Muscle of arm (tissue), 14 donors: ENCODE results near the gene FBLN7. TPM values are rescaled to one million over a fixed set of nuclear protein-coding genes. Genes with fewer than 3 reads are reported as not detected.
"Not testable (repeated sequence)": the region's sequence is repeated elsewhere in the genome, so short reads cannot be mapped to it uniquely, and the experiment has no call there.

Source experiments
- DNase-seq: peaks from one replicate; pipeline ENCODE4 v3.0.0-alpha.2; 2013
- long read RNA-seq, 11 donors: transcript quantifications; one replicate each; lab custom pipeline, GENCODE V29; 2026
- polyA plus RNA-seq, 12 donors: library from polyadenylated mRNA; unstranded; fragments of 120-200 nt; gene quantifications; one replicate each; pipeline ENCODE4 v1.2.1, GENCODE V29; 2013; ENCODE audit not compliant: insufficient read length in 12 of 12

Gene FBLN7
- polyA plus RNA-seq: 10 to 100 TPM in 6 of 12 donors, 1 to 10 TPM in 5, not detected in 1; 7.4 to 12.8 (median 10.6) TPM
- long read RNA-seq, donor 1: 0 reads
- long read RNA-seq, donor 2, partial matches to known transcripts: 0 of 2 reads
- long read RNA-seq, donor 2, other reads (novel, unspliced or antisense): 0 of 2 reads
- long read RNA-seq, donor 3, partial matches to known transcripts: 0 of 1 reads
- long read RNA-seq, donor 3, other reads (novel, unspliced or antisense): 0 of 1 reads
- long read RNA-seq, donor 4: 0 reads
- long read RNA-seq, donor 5: 0 reads
- long read RNA-seq, donor 6: 0 reads
- long read RNA-seq, donor 7, partial matches to known transcripts: 0 of 1 reads
- long read RNA-seq, donor 7, other reads (novel, unspliced or antisense): 0 of 1 reads
- long read RNA-seq, donor 8, partial matches to known transcripts: 0 of 1 reads
- long read RNA-seq, donor 8, other reads (novel, unspliced or antisense): 0 of 1 reads
- long read RNA-seq, donor 9, partial matches to known transcripts: 0 of 1 reads
- long read RNA-seq, donor 9, other reads (novel, unspliced or antisense): 0 of 1 reads
- long read RNA-seq, donor 10, partial matches to known transcripts: 0 of 1 reads
- long read RNA-seq, donor 10, other reads (novel, unspliced or antisense): 0 of 1 reads
- long read RNA-seq, donor 11, partial matches to known transcripts: 0 of 3 reads
- long read RNA-seq, donor 11, other reads (novel, unspliced or antisense): 0 of 3 reads

- DNase-seq: peak; percentile 34
Observed at GRCh38 chr2:112138159-112139032, at the start of gene FBLN7. TSS of gene FBLN7 (plus strand) at chr2:112138385. CDS start at chr2:112138656, 271 bp downstream.

DNA sequence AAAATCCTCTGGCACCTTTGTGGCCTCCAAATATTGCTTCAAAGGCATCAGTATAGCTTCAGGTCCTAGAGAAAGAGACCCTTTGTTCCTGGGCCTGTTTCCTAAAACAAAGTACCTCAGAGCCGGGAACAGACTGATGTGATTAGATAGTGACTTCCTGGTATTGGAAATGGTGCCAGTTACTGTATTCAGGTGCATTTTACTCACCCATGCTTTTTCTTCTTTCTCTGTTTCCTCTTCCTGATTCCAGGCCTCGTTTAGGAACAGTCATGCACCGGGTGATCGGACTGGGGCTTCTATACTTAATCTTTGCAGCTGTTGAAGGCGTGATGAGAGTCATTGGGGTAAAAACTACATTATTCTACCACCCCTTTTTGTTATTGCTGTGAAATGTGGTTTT is 48.8 kb upstream of the FBLN7 start:
- no peak for DNase-seq

- DNase-seq: no peak
Observed at GRCh38 chr2:112092286-112093041, 45.7 kb upstream of the FBLN7 start.

DNA sequence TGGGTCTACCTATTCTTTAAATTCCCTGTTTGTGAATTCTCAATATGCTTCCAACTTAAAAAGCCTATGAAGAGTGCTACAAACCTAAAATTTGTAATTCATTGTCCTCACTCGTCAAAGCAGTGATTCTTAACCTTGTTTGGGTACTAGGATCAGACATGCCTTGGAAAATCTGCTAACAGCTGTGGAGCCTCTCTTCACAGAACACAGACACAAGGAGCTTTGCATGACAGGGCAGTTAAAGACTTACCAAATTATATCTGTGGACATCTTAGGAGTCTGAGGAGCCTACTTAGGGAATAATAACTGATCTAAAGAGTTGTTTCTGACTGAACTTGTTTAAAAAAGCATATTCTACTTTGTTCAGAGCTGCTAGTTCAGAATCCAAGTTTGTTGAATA is 45.0 kb upstream of the FBLN7 start:
- DNase-seq: no peak

DNA sequence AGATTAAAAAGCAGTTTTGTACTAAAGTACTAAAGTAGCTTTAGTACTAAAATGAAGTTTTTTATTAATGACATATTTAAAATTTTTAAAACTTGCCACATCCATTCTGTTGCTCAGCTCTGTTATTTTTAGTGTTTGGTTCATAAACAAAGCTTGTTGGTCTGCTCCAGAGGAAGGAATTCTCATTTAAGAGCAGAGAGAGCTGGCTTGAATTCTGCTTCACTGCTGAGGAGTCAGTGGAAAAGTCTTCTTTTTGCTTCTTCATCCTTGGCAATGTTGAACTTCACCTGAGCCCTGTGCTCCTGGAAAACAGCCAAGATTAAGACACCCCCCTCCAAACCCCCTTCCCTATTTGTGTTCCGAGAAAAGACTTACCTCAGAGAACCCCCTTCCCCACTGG is 42.5 kb upstream of the FBLN7 start:
- no peak for DNase-seq

DNA sequence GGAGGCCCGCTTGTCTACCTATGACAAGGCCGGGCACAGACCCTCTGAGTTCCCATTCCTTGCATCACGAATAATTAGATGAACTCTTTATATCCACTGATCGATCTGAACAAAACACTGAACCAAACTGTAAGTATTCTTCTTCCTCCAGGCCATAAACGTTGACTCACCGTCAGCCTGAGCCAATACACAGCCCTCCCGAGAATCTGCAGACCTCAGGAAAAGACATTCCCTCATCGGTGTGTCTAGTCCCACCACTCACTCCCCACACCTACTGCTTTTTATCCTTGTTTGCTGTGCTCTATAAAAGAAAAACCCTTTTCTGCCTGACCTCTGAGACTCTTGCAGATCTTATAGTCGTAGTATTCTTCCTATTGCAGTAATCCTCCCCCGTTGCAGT is 42.1 kb upstream of the FBLN7 start:
- no peak for DNase-seq

DNA sequence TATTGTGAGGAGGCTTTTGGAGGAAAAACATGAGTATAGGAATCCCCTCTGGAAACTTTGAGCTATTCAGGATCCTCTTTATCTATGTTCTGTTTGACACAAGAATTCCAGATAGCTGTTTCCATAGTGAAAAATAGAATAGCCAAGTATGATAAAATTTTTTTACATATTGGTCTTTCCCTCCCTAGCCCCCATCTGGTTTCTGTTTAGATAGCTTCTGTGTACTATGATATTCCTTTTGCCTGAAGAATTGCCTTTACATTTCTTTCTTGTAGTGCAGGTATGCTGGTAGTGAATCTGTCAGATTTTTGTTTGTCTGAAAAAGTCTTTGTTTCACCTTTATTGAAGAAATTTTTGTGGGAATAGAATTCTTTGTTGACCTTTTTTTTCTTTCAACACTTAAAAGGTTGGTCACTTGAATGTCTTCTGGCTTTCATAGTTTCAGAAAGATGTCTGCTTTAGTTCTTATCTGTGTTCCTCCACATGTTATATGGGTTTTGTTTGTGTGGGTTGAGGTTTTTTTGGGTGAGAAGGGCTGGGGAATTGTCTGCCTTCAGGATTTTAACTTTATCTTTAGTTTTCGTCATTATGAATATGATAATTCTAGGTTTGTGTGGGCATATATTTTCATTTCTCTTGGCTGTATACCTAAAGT is 29.9 kb upstream of the FBLN7 start:
- no peak for DNase-seq

DNA sequence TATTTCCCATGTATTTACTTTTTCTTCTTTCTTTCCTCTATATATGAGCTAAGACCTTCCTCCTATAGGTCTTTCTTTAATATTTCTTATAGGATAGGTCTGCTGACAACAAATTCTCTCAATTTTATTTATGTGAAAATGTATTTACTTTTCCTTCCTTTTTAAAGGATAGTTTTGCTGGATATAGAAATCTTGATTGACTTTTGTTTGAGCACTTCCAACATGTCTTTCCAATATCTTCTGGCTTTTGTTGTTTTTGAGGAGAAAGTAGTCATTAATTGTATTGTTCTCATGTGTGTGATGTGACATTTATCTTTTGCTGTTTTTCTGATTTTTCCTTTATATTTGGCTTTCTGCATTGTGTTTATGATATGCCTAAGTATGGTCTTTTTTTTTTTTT is 28.9 kb upstream of the FBLN7 start:
- DNase-seq: no peak

DNA sequence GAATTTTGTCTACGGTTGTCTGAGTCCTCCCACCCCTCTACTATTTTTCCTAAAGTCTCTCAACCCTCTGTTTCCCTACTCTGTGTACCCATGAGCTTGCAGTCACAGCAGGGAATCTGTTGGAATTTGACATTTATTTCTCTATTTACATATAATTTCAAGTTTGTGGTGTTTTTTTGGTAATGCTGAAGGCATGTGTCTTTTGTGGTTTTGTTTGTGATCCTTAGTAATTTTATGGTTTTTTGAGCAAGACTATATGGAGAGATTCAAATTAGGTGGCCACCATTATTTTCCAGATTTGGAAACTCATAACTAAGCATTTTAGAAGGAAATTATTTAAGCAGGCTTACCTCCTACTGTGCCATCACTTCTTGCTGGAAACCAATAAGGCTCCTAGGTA is 27.2 kb upstream of the FBLN7 start:
- no peak for DNase-seq

DNA sequence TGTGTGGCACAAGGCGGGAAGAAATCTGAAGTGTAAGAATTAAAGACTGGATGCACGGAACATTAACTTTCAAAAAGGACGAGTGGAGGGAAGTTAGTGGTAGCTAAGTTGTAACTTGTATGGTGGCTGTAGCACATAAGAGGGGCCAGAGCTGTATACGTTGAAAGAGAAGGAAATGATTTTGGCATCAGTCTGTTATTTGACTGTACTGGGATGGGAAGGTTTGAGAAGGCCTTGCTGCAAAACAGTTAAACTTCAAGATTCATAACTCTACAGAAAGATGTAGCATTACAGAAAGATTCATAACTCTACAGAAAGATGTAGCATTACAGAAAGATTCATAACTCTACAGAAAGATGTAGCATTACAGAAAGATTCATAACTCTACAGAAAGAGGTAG is 24.8 kb upstream of the FBLN7 start:
- DNase-seq: not testable (repeated sequence)

DNA sequence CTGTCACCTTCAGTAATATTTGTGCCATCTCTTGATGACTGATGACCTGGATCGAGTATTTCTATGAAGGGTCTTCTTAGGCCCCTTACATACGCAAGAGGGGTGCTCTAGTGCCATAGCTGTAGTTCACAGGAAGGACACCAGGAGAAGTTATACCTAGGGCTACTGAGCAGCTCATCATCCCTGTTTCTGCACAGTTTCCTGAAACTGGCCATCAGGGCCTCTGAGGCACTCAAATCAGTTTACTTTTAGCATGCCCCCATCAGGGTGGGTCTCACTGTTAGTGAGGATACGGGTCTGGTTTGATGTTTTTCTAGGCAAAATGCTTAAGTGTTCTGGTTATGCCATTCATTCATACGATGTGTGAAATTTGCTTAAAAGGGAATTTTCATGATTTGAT is 20.0 kb upstream of the FBLN7 start:
- DNase-seq: no peak

GRCh38 chr2:112121682-112122254 is 16.4 kb upstream of the FBLN7 start:
- DNase-seq: peak; percentile 48

DNA sequence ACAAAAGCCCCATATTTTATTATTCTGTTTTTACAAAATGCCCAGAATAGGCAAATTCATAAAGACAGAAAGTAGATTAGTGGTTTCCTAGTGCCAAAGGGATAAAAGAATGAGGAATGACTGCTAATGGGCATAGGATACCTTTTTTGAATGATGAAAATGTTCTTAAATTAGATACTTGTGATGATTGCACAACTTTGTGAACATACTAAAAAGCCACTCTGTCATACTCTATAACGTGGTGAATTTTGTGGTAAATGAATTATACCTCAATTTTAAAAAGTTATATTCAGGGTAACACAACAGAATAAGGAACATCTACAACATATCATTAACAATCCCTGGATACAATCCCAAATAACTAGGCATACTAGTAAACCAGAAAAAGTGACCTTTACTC is 9.1 kb upstream of the FBLN7 start:
- no peak for DNase-seq

GRCh38 chr2:112133344-112133743 is 4.8 kb upstream of the FBLN7 start:
- no peak for DNase-seq

- no peak for DNase-seq
Observed at GRCh38 chr2:112134120-112134519, 4.1 kb upstream of the FBLN7 start.

DNA sequence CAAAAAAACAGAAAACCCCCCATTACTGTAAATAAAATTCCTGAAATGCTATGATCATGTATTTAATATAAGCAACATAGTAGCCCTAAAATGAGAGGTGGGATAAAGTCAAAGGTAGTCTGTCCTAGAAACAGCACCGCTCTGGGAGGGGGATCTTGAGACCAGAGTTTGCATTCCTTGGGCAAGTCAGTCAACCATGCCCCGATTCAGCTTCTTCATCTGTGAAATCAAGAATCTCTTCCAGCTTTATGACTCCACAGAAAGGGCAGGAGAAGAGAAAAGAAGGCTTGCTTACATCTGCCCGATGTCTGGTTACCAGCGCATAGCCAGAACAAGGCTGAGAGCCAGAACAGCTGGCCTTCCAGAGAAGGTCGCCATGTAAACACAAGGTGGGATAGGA is 2.1 kb upstream of the FBLN7 start:
- DNase-seq: no peak

- DNase-seq: no peak
Observed at GRCh38 chr2:112137516-112138158, 548 bp upstream of the FBLN7 start.

DNA sequence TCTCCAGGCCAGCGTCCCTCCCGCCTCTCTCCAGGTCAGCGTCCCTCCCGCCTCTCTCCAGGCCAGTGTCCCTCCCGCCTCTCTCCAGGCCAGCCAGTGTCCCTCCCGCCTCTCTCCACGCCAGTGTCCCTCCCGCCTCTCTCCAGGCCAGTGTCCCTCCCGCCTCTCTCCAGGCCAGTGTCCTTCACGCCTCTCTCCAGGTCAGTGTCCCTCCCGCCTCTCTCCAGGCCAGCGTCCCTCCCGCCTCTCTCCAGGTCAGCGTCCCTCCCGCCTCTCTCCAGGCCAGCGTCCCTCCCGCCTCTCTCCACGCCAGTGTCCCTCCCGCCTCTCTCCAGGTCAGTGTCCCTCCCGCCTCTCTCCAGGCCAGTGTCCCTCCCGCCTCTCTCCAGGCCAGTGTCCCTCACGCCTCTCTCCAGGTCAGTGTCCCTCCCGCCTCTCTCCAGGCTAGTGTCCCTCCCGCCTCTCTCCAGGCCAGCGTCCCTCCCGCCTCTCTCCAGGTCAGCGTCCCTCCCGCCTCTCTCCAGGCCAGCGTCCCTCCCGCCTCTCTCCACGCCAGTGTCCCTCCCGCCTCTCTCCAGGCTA is 939 bp downstream of the FBLN7 start:
- not testable (repeated sequence) for DNase-seq

GRCh38 chr2:112139661-112140204 is 1.5 kb downstream of the FBLN7 start:
- not testable (repeated sequence) for DNase-seq
